Measurements from ENCODE around the gene WNT9B.

The WNT9B gene

DNA sequence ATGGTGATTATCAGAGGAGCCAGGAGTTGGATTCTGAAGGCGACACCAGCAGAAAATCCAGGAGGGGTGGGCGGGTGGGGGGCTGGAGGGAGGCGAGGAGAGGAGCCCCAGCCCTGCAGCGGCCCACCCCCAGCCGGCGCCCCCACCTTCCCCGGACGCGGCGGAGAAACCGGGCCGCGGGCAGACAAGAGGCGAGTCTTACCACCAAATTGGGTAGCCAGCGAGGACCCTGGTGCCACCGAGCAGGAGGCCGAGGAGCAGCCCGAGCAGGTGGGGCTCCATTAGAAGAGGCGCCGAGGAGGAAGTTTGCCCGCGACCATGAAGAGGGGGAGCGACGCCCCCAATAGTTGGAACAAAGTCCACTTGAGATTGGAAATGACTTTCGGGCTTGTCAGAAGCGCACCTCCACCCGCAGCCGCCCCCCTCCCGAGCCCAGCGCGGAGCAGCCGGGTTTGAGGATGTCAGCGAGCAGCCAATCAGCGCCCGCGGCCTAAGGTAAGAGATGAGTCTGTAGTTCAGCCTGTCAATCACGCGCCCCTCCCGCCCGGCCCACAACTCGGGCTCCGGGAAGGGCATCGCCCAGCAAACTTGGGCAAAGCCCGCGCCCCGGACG, 33.0 kb upstream of the WNT9B start, which contains the start of gene WNT3:
TSS of gene WNT3 (minus strand) at position 377 of the 613 bp plus-strand sequence. CDS start at position 282, 95 bp downstream.
- no peaks in the 10 kb centered on the region for H3K9me3 Mint-ChIP-seq (ENCODE audit: low read depth)
- H3K4me3 Mint-ChIP-seq: peak within 1 kb of the TSS; percentile 79

DNA sequence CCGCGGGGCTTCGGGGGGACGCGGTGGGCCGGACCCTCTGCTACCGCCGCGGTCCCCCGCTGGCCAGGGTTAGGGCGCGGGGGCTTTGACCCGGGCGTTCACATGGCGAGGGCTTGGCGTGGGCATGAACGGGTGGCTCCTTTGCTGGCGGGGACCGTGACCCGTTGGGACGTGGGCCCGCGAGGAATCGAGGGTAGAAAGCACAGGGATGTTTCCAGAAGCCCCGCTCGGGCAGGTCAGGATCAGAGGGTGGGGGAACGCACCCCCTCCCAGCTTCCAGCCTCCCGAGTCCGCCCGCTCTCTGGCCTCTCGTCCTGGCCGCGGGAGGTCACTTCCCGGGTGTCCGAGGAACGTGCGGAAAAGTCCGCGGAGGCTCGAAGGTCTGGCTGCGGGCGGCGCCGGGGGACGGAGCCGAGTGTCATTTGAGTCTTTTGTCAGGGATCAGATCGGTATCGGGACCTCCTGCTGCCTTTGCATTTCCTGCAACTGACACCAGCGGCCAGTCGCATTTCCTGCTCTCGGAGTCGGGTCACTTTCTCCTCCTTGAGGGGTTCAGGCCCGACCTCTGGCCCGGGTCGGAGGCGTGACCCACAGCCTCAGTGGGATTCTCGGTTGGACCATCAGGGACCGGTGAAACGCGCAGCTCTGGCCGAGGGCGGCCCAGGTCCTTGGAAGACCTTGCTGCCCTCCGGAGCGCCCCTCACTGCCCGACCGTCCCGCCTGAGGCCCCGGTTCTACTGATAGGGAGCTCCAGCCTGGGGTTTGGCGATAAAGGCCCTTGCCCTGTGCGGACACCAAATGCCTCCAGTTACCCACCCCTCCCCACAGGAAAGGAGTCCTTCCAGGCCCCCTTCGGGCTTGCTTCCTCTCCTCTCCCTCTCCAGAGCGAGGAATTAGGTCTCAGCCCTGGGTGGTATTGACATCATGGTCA, 32.2 kb upstream of the WNT9B start:
- no peaks in the 10 kb centered on the region for H3K36me3 Mint-ChIP-seq
- no peak overlapping the region for H3K27ac Mint-ChIP-seq
- H3K27me3 Mint-ChIP-seq: peaks cover 33% of the 10 kb centered on the region
- peak overlapping the region; percentile 74 for H3K4me3 Mint-ChIP-seq
- peaks cover 11% of the 10 kb centered on the region for H3K4me1 Mint-ChIP-seq (ENCODE audit: low read depth)
- H3K9me3 Mint-ChIP-seq (ENCODE audit: low read depth): no peaks in the 10 kb centered on the region

More for the DNA sequence above, 33.0 kb upstream of the WNT9B start, which contains the start of gene WNT3:
- Mint-ChIP-seq H3K27ac (no peak within 1 kb of the TSS), H3K4me1 (ENCODE audit: low read depth) (peaks cover 11% of the 10 kb centered on the region), H3K27me3 (peaks cover 40% of the 10 kb centered on the region), H3K36me3 (no peaks in the 10 kb centered on the region)

DNA sequence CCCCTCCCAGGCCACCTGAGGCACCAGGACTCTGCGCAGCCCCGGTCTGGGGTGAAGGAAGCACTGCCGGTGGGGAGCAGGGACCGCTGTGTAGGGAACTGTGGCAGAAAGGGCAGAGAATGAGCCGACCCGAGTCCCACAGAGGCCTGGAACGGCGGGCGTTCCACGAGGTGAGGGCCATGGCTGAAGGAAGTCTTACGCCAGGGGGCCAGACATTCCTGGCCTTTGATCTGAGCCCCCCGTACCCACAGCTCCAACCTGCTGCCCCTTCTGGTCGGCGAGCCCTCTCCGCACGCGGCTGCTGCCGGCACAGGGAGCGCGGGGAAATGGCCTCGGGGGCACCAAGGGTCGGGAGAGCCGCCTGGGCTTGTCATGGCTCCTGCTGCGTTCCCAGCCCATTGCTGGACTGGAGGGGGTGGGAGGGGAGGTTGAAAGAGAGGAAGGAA, 31.5 kb upstream of the WNT9B start:
- no peak overlapping the region for H3K27ac Mint-ChIP-seq
- peaks cover 34% of the 10 kb centered on the region for H3K27me3 Mint-ChIP-seq
- peaks cover 11% of the 10 kb centered on the region for H3K4me1 Mint-ChIP-seq (ENCODE audit: low read depth)
- peak overlapping the region; percentile 74 for H3K4me3 Mint-ChIP-seq
- H3K36me3 Mint-ChIP-seq: no peaks in the 10 kb centered on the region
- no peaks in the 10 kb centered on the region for H3K9me3 Mint-ChIP-seq (ENCODE audit: low read depth)

DNA sequence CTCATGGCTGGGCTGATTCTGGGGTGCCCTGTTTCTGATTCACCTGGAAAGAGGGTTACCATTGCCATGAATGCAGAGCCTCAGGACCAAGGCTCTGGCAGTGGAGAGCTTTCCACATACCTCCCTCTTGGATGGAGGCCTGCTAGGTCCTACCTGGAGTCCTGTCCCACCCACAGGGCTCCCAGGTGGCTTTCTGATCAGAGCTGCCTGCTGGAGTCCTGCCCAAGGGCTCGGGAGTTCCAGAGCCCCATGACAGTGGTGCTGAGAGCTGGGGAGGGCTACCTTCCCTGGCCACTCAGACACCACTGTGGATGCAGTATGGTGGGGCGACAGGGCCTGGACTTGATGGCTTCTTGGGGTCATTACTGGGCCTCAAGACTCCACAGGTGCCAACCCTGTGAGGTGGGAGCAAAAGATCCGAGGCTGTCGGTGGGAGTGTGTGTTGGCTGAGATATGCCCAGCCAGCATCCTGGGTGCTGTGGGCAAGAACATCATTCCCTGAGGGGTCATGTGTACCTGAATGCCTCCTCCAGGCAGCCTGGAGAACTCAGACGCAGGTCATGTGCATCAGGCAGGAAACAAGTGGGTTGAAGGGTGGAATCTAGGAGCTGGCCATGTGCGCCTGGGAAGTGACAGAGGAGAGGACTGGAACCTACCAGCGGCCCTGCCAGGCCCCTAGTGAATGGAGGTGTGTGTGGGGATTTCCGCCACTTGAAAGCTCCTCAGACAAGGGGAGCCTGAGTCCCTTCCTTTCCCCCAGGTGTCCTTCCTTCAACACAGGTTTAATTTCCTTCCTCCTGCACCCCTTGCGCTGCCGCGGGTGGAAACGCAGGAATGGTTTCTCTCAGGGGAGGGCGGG, 30.6 kb upstream of the WNT9B start:
- Mint-ChIP-seq H3K9me3 (ENCODE audit: low read depth) (no peaks in the 10 kb centered on the region), H3K4me1 (ENCODE audit: low read depth) (peaks cover 11% of the 10 kb centered on the region), H3K27ac (no peak overlapping the region), H3K36me3 (no peaks in the 10 kb centered on the region), H3K4me3 (peak overlapping the region; percentile 35), H3K27me3 (peaks cover 32% of the 10 kb centered on the region)

DNA sequence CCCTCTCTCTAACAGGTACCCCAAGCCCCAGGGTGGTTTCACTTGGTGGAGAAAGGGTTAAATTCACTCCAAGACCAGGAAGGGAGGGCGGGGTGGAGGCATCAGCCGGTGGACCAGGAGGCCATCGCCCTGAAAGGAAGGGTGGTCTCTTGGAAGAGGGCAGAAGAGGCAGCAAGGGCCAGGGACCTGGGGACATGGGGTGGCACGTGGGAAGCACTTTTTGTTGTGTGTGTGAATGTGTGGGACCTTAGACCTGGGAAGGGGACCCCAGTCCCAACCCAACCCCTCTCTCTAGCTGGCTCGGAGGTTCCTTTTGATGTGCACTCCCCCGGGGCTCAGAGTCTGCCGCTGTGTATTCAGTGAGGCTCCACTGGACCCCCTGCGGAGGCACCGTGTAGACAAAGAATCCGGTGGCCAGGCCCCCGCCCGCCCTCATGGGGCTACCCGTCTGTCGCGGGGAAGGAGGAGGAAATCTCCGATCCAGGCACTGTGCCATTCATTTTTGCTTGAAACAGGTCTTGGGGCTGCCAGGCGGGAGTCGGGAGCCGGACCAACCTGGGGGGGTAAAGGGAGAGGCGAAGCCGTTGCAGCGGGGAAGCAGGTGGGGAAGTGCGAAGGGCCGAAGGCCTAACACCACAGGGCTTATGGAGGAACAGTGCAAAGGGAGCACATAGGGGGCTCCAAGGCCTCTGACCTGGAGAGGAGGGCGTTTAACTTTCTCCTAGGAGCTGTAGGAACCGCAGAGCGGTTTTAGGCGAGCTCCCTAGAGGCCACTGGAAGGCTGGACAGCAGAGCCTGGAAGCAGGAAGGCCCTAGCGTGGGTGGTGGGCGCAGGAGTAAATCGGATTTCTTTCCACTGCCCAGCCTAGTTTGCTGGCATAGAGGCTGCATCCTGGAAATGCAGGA, 29.6 kb upstream of the WNT9B start:
- peaks cover 23% of the 10 kb centered on the region for H3K27me3 Mint-ChIP-seq
- H3K4me1 Mint-ChIP-seq (ENCODE audit: low read depth): peaks cover 11% of the 10 kb centered on the region
- no peaks in the 10 kb centered on the region for H3K9me3 Mint-ChIP-seq (ENCODE audit: low read depth)
- H3K4me3 Mint-ChIP-seq: no peak overlapping the region
- no peaks in the 10 kb centered on the region for H3K36me3 Mint-ChIP-seq
- no peak overlapping the region for H3K27ac Mint-ChIP-seq

DNA sequence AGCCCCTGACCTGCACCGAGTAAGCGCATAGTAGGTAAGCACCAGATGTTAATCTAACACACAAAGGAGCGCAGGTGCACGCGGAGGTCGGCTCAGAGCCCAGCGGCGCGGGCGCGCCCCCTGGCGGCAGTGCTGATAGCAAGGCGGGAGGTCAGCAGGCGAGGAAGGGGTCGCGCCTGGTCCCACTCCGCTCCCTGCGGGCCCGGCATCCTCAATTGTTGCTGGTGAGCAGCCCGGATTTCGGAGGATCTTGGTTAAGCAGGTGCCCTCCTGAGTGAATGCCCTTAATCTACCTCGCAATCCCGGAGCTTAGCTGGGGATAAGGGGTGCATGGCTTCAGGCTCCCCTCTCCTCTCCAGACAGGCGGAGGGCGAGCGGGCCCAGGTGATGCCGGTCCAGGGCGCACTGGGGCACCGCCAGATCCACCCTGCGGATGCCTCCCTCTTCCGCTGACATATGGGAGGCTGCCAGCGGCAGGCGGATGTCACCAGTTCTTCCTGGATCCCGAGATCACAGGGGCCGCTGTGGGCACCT, 28.9 kb upstream of the WNT9B start:
- Mint-ChIP-seq H3K36me3 (no peaks in the 10 kb centered on the region), H3K9me3 (ENCODE audit: low read depth) (no peaks in the 10 kb centered on the region), H3K27ac (no peak overlapping the region), H3K4me3 (no peak overlapping the region), H3K4me1 (ENCODE audit: low read depth) (peaks cover 8% of the 10 kb centered on the region), H3K27me3 (peaks cover 21% of the 10 kb centered on the region)

DNA sequence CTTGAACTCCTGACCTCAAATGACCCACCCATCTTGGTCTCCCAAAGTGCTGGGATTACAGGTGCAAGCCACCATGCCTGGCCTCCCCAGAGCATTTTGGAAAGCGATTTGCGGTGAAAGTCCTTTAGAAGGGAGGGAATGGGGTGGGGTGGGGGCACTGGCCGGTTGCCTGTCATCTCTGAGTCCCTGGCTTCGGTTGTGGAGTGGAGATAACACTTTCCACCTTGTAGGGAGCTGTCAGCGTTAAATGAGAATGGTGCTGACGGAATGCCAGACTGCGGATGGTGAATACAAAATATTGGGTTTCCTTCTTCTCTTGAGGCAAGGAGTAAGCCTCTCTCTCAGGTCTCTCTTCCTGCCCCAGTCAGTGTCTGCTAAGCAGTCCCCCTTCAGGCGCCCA, 27.7 kb upstream of the WNT9B start:
- no peaks in the 10 kb centered on the region for H3K4me1 Mint-ChIP-seq (ENCODE audit: low read depth)
- H3K36me3 Mint-ChIP-seq: no peaks in the 10 kb centered on the region
- no peak overlapping the region for H3K27ac Mint-ChIP-seq
- H3K27me3 Mint-ChIP-seq: peaks cover 18% of the 10 kb centered on the region
- H3K9me3 Mint-ChIP-seq (ENCODE audit: low read depth): no peaks in the 10 kb centered on the region
- no peak overlapping the region for H3K4me3 Mint-ChIP-seq

DNA sequence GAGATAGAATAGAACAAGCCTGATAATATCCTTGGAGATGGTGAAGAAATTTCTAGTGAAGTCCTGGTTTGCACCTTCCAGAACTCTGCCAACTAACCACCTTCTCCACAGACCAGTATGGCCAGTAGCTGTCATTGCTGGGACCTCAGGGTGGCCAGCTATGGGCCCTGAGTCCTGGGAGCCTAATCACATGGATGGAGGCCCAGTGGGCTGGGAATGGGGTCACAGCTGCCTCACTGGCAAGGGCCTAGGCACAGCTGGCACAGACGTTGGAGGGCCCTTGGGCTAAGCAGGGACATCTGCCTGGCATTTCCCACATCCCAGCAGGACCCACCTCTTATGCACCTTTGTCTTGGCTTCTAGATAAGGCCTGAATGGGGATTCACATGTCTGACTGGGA, 25.3 kb upstream of the WNT9B start:
- Mint-ChIP-seq H3K4me3 (no peak overlapping the region), H3K27me3 (peaks cover 16% of the 10 kb centered on the region), H3K36me3 (no peaks in the 10 kb centered on the region), H3K9me3 (ENCODE audit: low read depth) (no peaks in the 10 kb centered on the region), H3K27ac (no peak overlapping the region), H3K4me1 (ENCODE audit: low read depth) (no peaks in the 10 kb centered on the region)

DNA sequence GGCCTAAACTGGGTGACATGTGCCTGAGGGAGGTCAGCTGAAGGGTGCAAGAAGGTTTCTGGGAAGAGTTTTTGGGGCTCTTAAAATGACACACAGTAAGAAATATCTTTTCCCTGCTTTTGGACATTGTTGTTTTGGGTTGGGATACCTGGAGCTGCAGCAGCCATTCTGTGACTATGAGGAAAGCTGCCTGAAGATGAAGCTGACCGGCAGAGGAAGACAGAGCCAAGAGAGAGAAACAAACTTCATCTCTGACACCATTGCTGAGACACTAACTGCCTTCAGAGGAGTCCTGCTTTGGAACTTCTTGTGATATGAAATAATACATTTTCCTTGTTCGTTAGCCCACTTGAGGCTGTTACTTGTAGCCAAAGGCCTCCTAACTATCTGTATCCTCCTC, 24.1 kb upstream of the WNT9B start:
- Mint-ChIP-seq H3K4me3 (no peak overlapping the region), H3K27me3 (peaks cover 12% of the 10 kb centered on the region), H3K9me3 (ENCODE audit: low read depth) (no peaks in the 10 kb centered on the region), H3K36me3 (no peaks in the 10 kb centered on the region), H3K4me1 (ENCODE audit: low read depth) (no peaks in the 10 kb centered on the region), H3K27ac (no peak overlapping the region)

DNA sequence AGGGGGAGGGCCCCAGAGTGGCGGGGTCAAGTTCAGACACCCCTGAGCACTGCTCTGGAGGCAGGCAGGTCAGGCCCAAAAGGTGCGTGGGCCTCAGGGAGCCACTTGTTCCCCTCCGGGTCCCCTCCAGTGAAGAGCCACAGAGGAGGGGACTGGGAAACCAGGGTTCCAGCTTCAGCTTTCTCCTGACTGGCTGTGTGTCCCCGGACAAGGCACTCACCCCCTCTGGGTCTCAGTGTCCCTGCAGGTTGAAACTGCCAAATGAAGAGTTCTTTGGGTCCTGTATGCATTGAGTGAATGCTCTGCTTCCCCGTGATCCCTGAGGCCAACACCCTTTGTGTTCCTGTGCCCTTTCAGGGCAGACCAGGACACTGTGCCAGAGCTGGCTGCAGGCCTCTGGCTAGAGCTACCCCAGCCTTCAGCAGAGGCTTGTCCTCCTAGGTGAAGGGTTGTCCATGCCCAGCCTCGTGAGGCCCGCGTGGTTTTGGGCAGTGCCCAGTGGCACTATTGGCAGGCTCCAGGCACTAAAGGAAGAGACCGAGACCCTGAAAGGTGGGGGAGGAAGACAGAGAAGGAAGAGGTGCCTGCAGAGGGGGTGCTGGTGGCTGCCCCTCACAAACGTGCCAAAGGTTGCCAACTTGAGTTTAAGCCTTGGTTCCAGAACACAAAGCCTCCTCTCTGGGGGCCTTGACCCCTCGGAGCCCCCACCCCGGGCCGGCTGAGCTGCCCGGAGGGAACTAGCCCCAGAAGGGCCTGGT, 19.6 kb upstream of the WNT9B start:
- no peaks in the 10 kb centered on the region for H3K9me3 Mint-ChIP-seq (ENCODE audit: low read depth)
- H3K36me3 Mint-ChIP-seq: no peaks in the 10 kb centered on the region
- H3K4me3 Mint-ChIP-seq: no peak overlapping the region
- H3K27ac Mint-ChIP-seq: no peak overlapping the region
- peaks cover 2% of the 10 kb centered on the region for H3K4me1 Mint-ChIP-seq (ENCODE audit: low read depth)
- peaks cover 10% of the 10 kb centered on the region for H3K27me3 Mint-ChIP-seq

DNA sequence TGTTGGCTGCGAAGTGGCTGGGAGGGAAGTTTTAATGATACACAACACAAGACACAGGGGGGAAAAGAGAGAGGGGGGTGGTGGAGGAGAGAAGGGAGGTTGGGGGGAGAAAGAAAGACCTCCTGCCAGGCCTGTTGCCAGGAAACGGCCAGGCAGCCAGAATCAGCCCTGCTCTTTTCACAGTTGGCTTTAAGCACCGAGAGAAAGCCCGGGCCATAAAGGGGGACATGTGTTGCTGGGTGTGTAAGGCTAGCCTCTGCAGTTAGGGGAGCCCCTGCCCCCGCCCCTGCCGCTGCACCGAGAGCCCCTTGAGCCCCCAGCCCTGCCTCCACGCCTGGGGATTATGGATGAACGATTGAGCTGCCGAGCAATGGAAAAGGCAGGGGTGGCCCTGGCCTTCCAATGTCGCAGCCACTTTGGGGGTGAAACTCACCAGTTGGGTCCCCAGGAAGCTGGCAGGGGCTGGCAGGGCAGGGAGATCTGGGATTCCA, 19.0 kb upstream of the WNT9B start:
- Mint-ChIP-seq H3K4me1 (ENCODE audit: low read depth) (peaks cover 2% of the 10 kb centered on the region), H3K9me3 (ENCODE audit: low read depth) (no peaks in the 10 kb centered on the region), H3K36me3 (no peaks in the 10 kb centered on the region), H3K27me3 (peaks cover 8% of the 10 kb centered on the region), H3K4me3 (no peak overlapping the region), H3K27ac (no peak overlapping the region)

DNA sequence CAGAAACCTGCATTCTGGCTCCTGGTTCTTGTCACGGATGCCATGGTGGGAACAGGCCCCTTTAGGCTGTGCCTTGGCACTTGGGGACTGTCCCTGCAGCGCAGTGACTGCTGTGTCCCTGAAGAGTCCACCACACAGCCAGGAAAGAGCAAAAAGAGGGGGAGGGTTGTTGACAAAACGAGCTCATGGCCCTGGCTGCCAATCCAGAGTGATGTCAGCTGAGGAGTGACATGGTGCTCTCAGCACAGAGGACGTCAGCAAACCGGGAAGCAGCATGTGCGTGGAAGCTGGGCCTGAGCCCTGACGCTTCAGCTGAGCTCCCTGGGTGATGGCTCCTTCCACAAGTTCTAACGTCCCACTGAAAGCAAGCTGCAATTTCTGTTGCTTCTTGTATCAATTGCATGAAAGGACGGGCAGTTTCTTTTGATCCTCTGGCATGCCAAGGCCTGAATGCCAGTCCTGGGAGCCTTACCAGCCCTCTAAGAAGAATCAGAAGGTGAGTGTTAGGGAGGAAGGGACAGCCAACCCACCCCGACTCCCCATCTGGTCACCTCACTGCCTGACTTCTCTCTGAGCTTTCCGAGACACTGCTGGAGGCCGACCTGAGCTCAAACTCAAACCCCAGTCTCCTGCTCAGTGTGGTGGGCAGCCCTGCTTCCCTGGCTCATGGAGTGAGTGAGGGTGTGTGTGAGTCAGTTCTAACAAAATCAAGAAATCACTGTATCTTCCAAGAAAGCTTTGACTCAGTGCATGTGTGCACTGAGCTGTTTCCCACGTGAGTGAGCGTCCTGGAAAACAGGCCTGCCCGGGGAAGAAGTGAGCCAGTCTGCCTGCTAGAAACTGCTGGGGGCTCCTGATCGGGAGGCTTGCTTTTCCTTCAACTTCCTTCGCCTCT, 18.2 kb upstream of the WNT9B start:
- H3K4me3 Mint-ChIP-seq: no peak overlapping the region
- no peaks in the 10 kb centered on the region for H3K36me3 Mint-ChIP-seq
- H3K27me3 Mint-ChIP-seq: peaks cover 6% of the 10 kb centered on the region
- peaks cover 2% of the 10 kb centered on the region for H3K4me1 Mint-ChIP-seq (ENCODE audit: low read depth)
- no peaks in the 10 kb centered on the region for H3K9me3 Mint-ChIP-seq (ENCODE audit: low read depth)
- H3K27ac Mint-ChIP-seq: no peak overlapping the region
